RCC 7860 (cell line): ENCODE data around the gene VAMP4.
"Not testable (repeated sequence)": the region's sequence is repeated elsewhere in the genome, so short reads cannot be mapped to it uniquely, and the experiment has no call there.

Experiments used
- DNase-seq: peaks from one replicate; pipeline ENCODE4 v3.0.0-alpha.2; 2015; ENCODE audit warnings: low spot score
- FAIRE-seq: peaks from 2 replicates; lab custom pipeline; 2012; peaks lifted over from hg19 to GRCh38; lab: Jason Lieb, UNC

The VAMP4 gene

GRCh38 chr1:171753182-171753581 lies 11.3 kb upstream of the VAMP4 start:
- DNase-seq = no peak
- no peak for FAIRE-seq

GRCh38 chr1:171751221-171751620 lies 9.4 kb upstream of the VAMP4 start:
- no peak for FAIRE-seq
- no peak for DNase-seq

GRCh38 chr1:171748651-171749050 lies 6.8 kb upstream of the VAMP4 start:
- FAIRE-seq = no peak
- no peak for DNase-seq

GRCh38 chr1:171744986-171745385 lies 3.1 kb upstream of the VAMP4 start:
- FAIRE-seq = no peak
- DNase-seq = no peak

- FAIRE-seq = peak; percentile 31
- DNase-seq = peak; percentile 59
Observed at GRCh38 chr1:171743081-171743870, 1.4 kb upstream of the VAMP4 start.

- DNase-seq (no peak), FAIRE-seq (no peak)
Observed at GRCh38 chr1:171742577-171742922, 685 bp upstream of the VAMP4 start.

- FAIRE-seq (no peak), DNase-seq (peak; percentile 22)
Observed at GRCh38 chr1:171740987-171741871, 636 bp downstream of the VAMP4 start.

- peak; percentile 68 for FAIRE-seq
Observed at GRCh38 chr1:171740356-171740863, 1.5 kb downstream of the VAMP4 start.

GRCh38 chr1:171739656-171740055 lies 2.2 kb downstream of the VAMP4 start:
- FAIRE-seq (no peak), DNase-seq (no peak)

More at GRCh38 chr1:171740356-171740863, 1.5 kb downstream of the VAMP4 start:
- DNase-seq = peak; percentile 20

- no peak for FAIRE-seq
- DNase-seq = no peak
Observed at GRCh38 chr1:171738911-171739310, 3.0 kb downstream of the VAMP4 start.

- DNase-seq (no peak), FAIRE-seq (no peak)
Observed at GRCh38 chr1:171736196-171736595, 5.7 kb downstream of the VAMP4 start.

- DNase-seq (no peak), FAIRE-seq (no peak)
Observed at GRCh38 chr1:171730052-171730451, 11.8 kb downstream of the VAMP4 start.

GRCh38 chr1:171727778-171728177 lies 14.1 kb downstream of the VAMP4 start:
- DNase-seq = no peak
- no peak for FAIRE-seq

- not testable (repeated sequence) for DNase-seq, FAIRE-seq
Observed at GRCh38 chr1:171723180-171723579, 18.7 kb downstream of the VAMP4 start.

GRCh38 chr1:171718848-171719247 lies 23.0 kb downstream of the VAMP4 start:
- DNase-seq (no peak), FAIRE-seq (no peak)

- FAIRE-seq (no peak), DNase-seq (no peak)
Observed at GRCh38 chr1:171718216-171718615, 23.6 kb downstream of the VAMP4 start.

GRCh38 chr1:171717062-171717718 lies 24.7 kb downstream of the VAMP4 start:
- FAIRE-seq = no peak
- no peak for DNase-seq

GRCh38 chr1:171716616-171717015 lies 25.2 kb downstream of the VAMP4 start:
- FAIRE-seq (no peak), DNase-seq (no peak)

- DNase-seq = no peak
- no peak for FAIRE-seq
Observed at GRCh38 chr1:171715813-171716251, 26.0 kb downstream of the VAMP4 start.

- FAIRE-seq = no peak
- DNase-seq = no peak
Observed at GRCh38 chr1:171712341-171712740, 29.5 kb downstream of the VAMP4 start.

GRCh38 chr1:171711643-171712042 lies 30.2 kb downstream of the VAMP4 start:
- DNase-seq (no peak), FAIRE-seq (no peak)
